VCaP (cell line): ENCODE data around the gene S100A1.
"Not testable (repeated sequence)": the region's sequence is repeated elsewhere in the genome, so short reads cannot be mapped to it uniquely, and the experiment has no call there.

ENCODE experiments used
- H3K27ac ChIP-seq: fragments of 450-650 bp; 2 replicates; pipeline ENCODE4 v1.5.1; 2017
- CTCF ChIP-seq: fragments of 450-650 bp; conservative IDR thresholded peaks from 2 replicates; pipeline ENCODE4 v1.5.1; 2017; ENCODE audit warnings: mild to moderate bottlenecking, moderate library complexity

The S100A1 gene

DNA sequence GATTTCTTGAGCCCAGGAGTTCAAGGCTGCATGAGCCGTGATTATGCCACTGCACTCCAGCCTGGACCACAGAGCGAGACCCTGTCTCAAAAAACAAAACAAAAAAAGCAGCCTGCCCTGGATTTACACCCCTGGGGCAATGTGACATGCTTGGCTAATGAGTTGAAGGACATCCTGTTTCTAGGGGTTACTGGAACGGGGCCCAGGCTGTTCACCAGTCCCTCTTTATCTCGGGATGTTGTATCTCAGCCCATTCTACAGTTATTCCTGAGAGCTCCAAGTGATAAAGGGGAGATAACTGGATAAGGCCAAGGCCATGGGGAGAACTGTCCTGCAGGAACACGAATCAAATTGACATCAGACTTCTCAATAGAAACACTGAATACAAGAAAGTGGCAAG is 40.9 kb upstream of the S100A1 start:
- H3K27ac ChIP-seq = no peak overlapping the region
- no peak for TF ChIP-seq CTCF

- H3K27ac ChIP-seq = not testable (repeated sequence)
Observed at GRCh38 chr1:153588033-153588432, 40.2 kb upstream of the S100A1 start.

DNA sequence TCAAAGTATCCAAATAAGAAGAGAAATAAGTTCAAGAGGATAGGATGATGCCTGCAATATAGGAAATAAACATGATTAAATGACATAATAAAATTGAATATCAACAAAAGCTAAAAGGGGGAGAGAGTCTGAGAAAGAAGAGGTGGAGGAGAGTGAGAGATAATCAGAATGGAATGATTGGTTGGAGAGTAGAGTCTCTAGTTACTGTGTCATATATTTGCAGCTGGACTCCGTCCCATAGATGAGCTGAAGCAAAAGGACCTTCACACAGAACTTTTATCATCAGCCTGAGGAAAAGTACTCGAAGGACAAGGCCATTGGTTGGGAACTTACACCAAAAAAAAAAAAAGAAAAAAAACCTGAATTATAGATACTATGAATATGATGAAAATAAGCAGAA is 39.8 kb upstream of the S100A1 start:
- TF ChIP-seq CTCF = no peak

DNA sequence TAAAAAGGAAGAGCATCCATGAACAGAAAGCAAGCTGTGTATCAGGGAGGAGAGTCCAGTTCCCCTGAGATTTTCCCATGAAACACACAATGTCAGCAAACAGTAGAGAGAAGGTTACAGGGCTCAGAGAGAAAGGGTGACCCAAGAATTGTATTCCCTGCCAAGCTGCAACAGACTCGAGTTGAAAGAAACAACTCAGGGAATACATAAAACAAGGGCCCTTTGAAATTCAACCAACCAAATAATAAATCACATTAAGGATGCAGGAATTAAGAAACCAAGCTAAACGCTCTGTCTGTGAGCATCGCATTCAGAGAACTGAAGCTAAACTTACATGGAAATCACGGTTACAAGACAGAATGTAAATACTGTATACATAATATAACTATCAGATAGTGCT is 35.5 kb upstream of the S100A1 start:
- TF ChIP-seq CTCF = no peak
- H3K27ac ChIP-seq = peak overlapping the region; percentile 16; the same call in 1 of the 2 replicates

More for the DNA sequence above, 39.8 kb upstream of the S100A1 start:
- no peak overlapping the region for H3K27ac ChIP-seq

GRCh38 chr1:153597206-153597605 is 31.0 kb upstream of the S100A1 start:
- H3K27ac ChIP-seq = no peak overlapping the region
- no peak for TF ChIP-seq CTCF

DNA sequence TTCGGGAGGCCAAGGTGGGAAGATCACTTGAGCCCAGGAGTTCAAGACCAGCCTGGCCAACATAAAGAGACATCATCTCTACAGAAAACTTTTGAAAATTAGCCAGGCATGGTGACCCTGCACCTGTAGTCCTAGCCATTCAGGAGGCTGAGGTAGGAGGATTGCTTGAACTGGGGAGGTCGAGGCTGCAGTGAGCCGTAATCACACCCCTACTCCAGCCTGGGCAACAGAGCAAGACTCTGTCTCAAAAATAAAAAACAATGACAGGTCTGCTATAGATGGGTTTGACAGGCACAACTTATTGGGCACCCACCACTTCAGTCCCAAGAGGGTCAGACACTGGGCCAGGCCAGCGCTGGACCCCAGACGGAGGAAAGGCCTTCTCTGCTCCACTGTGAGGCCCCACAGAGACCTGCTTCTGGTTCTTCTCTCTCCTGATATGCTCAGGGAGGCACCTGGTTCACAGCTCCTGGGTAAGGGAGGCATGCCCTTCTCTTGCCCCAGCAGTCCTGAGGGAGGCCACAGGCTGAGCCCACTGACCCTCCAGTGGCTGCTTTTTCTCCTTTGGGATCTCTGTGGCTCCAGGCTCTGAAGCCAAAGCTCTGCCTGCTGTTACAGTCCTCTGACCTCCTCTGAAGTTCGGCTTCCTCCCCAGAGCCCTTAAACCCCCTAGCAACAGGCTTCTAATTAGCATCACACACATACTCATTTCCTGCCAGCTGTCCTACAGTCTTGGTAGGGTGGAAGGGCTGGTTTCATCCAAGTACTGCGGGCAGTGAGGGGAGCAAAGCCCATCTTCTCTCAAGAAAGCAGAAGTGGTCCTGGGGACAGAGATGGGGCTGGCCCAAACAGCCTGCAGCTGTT is 29.7 kb upstream of the S100A1 start:
- TF ChIP-seq CTCF = no peak
- H3K27ac ChIP-seq = no peak overlapping the region

DNA sequence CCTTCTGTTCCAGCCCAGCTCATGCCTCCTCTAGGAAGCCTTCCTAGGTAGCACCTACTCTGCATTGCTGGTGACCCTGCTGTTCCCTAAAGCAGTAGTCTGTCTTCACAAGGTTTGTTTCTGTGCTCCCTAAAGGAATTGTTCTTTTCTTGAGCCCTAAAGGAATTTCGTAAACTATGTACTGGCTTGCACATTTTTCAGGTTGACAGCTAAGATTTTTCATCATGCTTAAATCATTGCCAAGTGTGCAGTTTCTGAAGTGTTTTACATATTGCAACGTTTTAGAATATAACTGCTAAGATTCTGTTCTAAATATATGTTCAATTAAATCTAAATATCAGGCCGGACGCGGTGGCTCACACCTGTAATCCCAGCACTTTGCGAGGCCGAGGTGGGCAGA is 28.4 kb upstream of the S100A1 start:
- H3K27ac ChIP-seq = no peak overlapping the region
- TF ChIP-seq CTCF = no peak

- no peak for TF ChIP-seq CTCF
- no peak overlapping the region for H3K27ac ChIP-seq
Observed at GRCh38 chr1:153602749-153603148, 25.5 kb upstream of the S100A1 start.
